HG02981 (cell line): ENCODE measurements around the gene CRISPLD2.

Experiments used
- ATAC-seq: cut with Tn5 transposase; IDR thresholded peaks from one replicate; pipeline ENCODE4 v1.9.1; 2021; ENCODE audit warnings: mild to moderate bottlenecking, moderate library complexity; ENCODE audit not compliant: unreplicated experiment

The CRISPLD2 gene

GRCh38 chr16:84899414-84899813 lies 79.6 kb downstream of the CRISPLD2 start:
- no peak for ATAC-seq

GRCh38 chr16:84905965-84906460 lies 86.2 kb downstream of the CRISPLD2 start:
- no peak for ATAC-seq

GRCh38 chr16:84907051-84907450 lies 87.3 kb downstream of the CRISPLD2 start:
- ATAC-seq = no peak

GRCh38 chr16:84907575-84907974 lies 87.8 kb downstream of the CRISPLD2 start:
- ATAC-seq = no peak

GRCh38 chr16:84909476-84910085 lies 89.8 kb downstream of the CRISPLD2 start:
- ATAC-seq = no peak

GRCh38 chr16:84911486-84912216 lies 91.9 kb downstream of the CRISPLD2 start:
- ATAC-seq = no peak

GRCh38 chr16:84913315-84913714 lies 93.5 kb downstream of the CRISPLD2 start:
- ATAC-seq = no peak

GRCh38 chr16:84914273-84914672 lies 94.5 kb downstream of the CRISPLD2 start:
- no peak for ATAC-seq

GRCh38 chr16:84916178-84916577 lies 96.4 kb downstream of the CRISPLD2 start:
- ATAC-seq = no peak

GRCh38 chr16:84916850-84917249 lies 97.1 kb downstream of the CRISPLD2 start:
- no peak for ATAC-seq

- no peak for ATAC-seq
These were observed 97.7 kb downstream of the CRISPLD2 start for GRCh38 chr16:84917492-84917891.

GRCh38 chr16:84918006-84918909 lies 98.5 kb downstream of the CRISPLD2 start:
- ATAC-seq = no peak

GRCh38 chr16:84919269-84919668 lies 99.5 kb downstream of the CRISPLD2 start:
- no peak for ATAC-seq

GRCh38 chr16:84919708-84920107 lies 99.9 kb downstream of the CRISPLD2 start:
- ATAC-seq = no peak

GRCh38 chr16:84920333-84920732 lies 100.5 kb downstream of the CRISPLD2 start:
- ATAC-seq = no peak

- no peak for ATAC-seq
These were observed 102.8 kb downstream of the CRISPLD2 start for GRCh38 chr16:84922351-84923120.

- ATAC-seq = no peak
These were observed 104.7 kb downstream of the CRISPLD2 start for GRCh38 chr16:84924331-84925091.

GRCh38 chr16:84925092-84925772 lies 105.4 kb downstream of the CRISPLD2 start:
- ATAC-seq = no peak

- no peak for ATAC-seq
These were observed 106.1 kb downstream of the CRISPLD2 start for GRCh38 chr16:84925773-84926372.
